SK-N-SH (cell line): Measurements from ENCODE around the gene TFDP2.
A peak's percentile ranks its signal among the peaks of the same experiment; 100 is the strongest.

Source experiments
- POLR2AphosphoS5 ChIP-seq: IDR thresholded peaks from 2 replicates; pipeline ENCODE4 v1.6.1; 2012; ENCODE audit warnings: low read depth, low read length
- RAD21 ChIP-seq: IDR thresholded peaks from 2 replicates; pipeline ENCODE4 v1.6.1; 2012; ENCODE audit warnings: mild to moderate bottlenecking, low read length
- SIN3A ChIP-seq: IDR thresholded peaks from 2 replicates; pipeline ENCODE4 v1.6.1; 2012; ENCODE audit warnings: low read depth, mild to moderate bottlenecking, low read length, moderate library complexity, borderline replicate concordance
- SMC3 ChIP-seq: IDR thresholded peaks from 2 replicates; pipeline ENCODE4 v1.6.1; 2012; ENCODE audit warnings: low read depth, low read length, improper control_type of control experiment
- TEAD4 ChIP-seq: IDR thresholded peaks from 2 replicates; pipeline ENCODE4 v1.4.0; 2012; ENCODE audit warnings: mild to moderate bottlenecking, borderline replicate concordance; ENCODE audit not compliant: insufficient read depth
- TF ChIP-seq, protein P1 (sequence below): fragments of 200-600 bp; sonication (generic); IDR thresholded peaks from 2 replicates; pipeline ENCODE4 v1.6.1; 2017; ENCODE audit warnings: antibody characterized with exemption, mild to moderate bottlenecking, moderate library complexity
- TF ChIP-seq, protein P2 (sequence below): IDR thresholded peaks from 2 replicates; pipeline ENCODE4; 2012

DNA sequence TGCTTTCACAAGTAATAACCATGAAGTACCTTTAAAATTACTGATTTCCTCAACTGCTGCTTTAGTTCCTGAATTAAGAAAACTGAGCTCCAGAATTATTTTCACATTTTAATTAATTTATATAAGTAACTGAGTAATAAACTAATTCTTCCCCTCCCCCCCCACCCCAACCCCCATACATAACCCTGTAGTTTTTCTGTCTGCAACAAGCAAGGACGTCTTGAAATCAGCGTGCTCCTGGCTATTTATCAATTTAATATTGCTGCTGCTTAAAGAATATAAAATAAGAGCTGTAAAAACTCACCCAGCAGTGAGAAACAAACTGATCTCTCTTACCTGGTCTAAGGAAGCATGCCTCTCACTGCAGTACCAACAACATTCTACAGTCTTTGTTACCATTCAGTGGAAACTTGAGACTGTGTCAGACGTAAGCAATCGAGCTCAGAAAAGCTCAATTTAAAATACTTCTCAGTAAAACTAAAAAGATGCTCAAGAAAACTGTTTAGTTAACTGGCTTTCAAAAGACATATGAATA is 121.0 kb downstream of the TFDP2 start:
- TF ChIP-seq, protein P1, sequence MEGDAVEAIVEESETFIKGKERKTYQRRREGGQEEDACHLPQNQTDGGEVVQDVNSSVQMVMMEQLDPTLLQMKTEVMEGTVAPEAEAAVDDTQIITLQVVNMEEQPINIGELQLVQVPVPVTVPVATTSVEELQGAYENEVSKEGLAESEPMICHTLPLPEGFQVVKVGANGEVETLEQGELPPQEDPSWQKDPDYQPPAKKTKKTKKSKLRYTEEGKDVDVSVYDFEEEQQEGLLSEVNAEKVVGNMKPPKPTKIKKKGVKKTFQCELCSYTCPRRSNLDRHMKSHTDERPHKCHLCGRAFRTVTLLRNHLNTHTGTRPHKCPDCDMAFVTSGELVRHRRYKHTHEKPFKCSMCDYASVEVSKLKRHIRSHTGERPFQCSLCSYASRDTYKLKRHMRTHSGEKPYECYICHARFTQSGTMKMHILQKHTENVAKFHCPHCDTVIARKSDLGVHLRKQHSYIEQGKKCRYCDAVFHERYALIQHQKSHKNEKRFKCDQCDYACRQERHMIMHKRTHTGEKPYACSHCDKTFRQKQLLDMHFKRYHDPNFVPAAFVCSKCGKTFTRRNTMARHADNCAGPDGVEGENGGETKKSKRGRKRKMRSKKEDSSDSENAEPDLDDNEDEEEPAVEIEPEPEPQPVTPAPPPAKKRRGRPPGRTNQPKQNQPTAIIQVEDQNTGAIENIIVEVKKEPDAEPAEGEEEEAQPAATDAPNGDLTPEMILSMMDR: no peak
- TF ChIP-seq SMC3: no peak
- TF ChIP-seq TEAD4: no peak
- TF ChIP-seq RAD21: no peak
- peak; percentile 68; the same call in 1 of the 2 replicates for TF ChIP-seq SIN3A
- TF ChIP-seq, protein P2, sequence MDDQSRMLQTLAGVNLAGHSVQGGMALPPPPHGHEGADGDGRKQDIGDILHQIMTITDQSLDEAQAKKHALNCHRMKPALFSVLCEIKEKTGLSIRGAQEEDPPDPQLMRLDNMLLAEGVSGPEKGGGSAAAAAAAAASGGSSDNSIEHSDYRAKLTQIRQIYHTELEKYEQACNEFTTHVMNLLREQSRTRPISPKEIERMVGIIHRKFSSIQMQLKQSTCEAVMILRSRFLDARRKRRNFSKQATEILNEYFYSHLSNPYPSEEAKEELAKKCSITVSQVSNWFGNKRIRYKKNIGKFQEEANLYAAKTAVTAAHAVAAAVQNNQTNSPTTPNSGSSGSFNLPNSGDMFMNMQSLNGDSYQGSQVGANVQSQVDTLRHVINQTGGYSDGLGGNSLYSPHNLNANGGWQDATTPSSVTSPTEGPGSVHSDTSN: no peak
- peak; percentile 76 for TF ChIP-seq POLR2AphosphoS5
